ENCODE results near the gene RRBP1. TPM values are rescaled to one million over a fixed set of nuclear protein-coding genes. Genes with fewer than 3 reads are reported as not detected.
"Not testable (repeated sequence)": the region's sequence is repeated elsewhere in the genome, so short reads cannot be mapped to it uniquely, and the experiment has no call there.

Gene RRBP1
- total and polyA plus RNA-seq, 4 donors: 75.4 to 202 (median 130) TPM

GRCh38 chr20:17708675-17709360, 26.8 kb upstream of the RRBP1 start:
- Histone ChIP-seq H3K4me1 (ENCODE audit: control insufficient read depth in 4 of 4, insufficient read depth in 4 of 4, low read length in 3 of 4) (peaks cover 3 to 21% (median 9%) of the 10 kb centered on the region in 4 donors), H3K4me3 (ENCODE audit: low read depth in 1 of 3, low read length in 3 of 3) (no peak overlapping the region), H3K9me3 (ENCODE audit: control insufficient read depth in 4 of 4, low read length in 3 of 4) (no peaks in the 10 kb centered on the region), H3K27me3 (ENCODE audit: control insufficient read depth in 4 of 4, insufficient read depth in 4 of 4, low read length in 3 of 4) (no peaks in the 10 kb centered on the region), H3K9ac (ENCODE audit: low read depth in 1 of 2, low read length in 2 of 2) (no peak overlapping the region), H3K27ac (ENCODE audit: low read depth in 1 of 2, low read length in 2 of 2) (no peak overlapping the region), H3K36me3 (ENCODE audit: control insufficient read depth in 4 of 4, insufficient read depth in 3 of 4, low read depth in 1 of 4, low read length in 3 of 4) (no peaks in the 10 kb centered on the region)
- WGBS: 87% methylated on average over 7 of the region's 7 CpGs
- no peak for TF ChIP-seq TAF1 (conservative IDR thresholded peaks at IDR 0.05)
- TF ChIP-seq NR2F2 (IDR thresholded peaks at IDR 0.05): no peak
- TF ChIP-seq FOXA1 (IDR thresholded peaks at IDR 0.05): no peak
- TF ChIP-seq HNF4A (conservative IDR thresholded peaks at IDR 0.05): no peak
- no peak for TF ChIP-seq RAD21 (IDR thresholded peaks at IDR 0.05)
- TF ChIP-seq EGR1 (IDR thresholded peaks at IDR 0.05; ENCODE audit: low read depth in 2 of 2): no peak
- no peak for TF ChIP-seq CTCF (IDR thresholded peaks at IDR 0.05; ENCODE audit: low read depth, low read length, missing input control)
- TF ChIP-seq REST (IDR thresholded peaks at IDR 0.05): no peak
- no peak for DNase-seq (ENCODE audit: low spot score)

- H3K4me3 ChIP-seq (ENCODE audit: low read depth in 1 of 3, low read length in 3 of 3); H3K9ac ChIP-seq (ENCODE audit: low read depth in 1 of 2, low read length in 2 of 2); H3K36me3 ChIP-seq (ENCODE audit: control insufficient read depth in 4 of 4, insufficient read depth in 3 of 4, low read depth in 1 of 4, low read length in 3 of 4); H3K27me3 ChIP-seq (ENCODE audit: control insufficient read depth in 4 of 4, insufficient read depth in 4 of 4, low read length in 3 of 4); DNase-seq (ENCODE audit: low spot score); H3K27ac ChIP-seq (ENCODE audit: low read depth in 1 of 2, low read length in 2 of 2); H3K9me3 ChIP-seq (ENCODE audit: control insufficient read depth in 4 of 4, low read length in 3 of 4): not testable (repeated sequence)
- 90% methylated on average over 3 of the region's 3 CpGs for WGBS
- H3K4me1 ChIP-seq (ENCODE audit: control insufficient read depth in 4 of 4, insufficient read depth in 4 of 4, low read length in 3 of 4): peaks cover 3 to 21% (median 9%) of the 10 kb centered on the region in 4 donors
These were observed 25.9 kb upstream of the RRBP1 start for GRCh38 chr20:17707951-17708350.

GRCh38 chr20:17706632-17707031, 24.6 kb upstream of the RRBP1 start:
- 78% methylated on average over 3 of the region's 3 CpGs for WGBS
- no peak for TF ChIP-seq RXRA (IDR thresholded peaks at IDR 0.05)
- TF ChIP-seq HNF4G (IDR thresholded peaks at IDR 0.05): no peak
- no peak for TF ChIP-seq RAD21 (IDR thresholded peaks at IDR 0.05)
- TF ChIP-seq GABPA (IDR thresholded peaks at IDR 0.05 in 1 of 2, conservative IDR thresholded peaks at IDR 0.05 in 1 of 2): no peak
- no peak for TF ChIP-seq EGR1 (IDR thresholded peaks at IDR 0.05; ENCODE audit: low read depth in 2 of 2)
- no peak for TF ChIP-seq CTCF (IDR thresholded peaks at IDR 0.05; ENCODE audit: low read depth, low read length, missing input control)
- TF ChIP-seq FOXA1 (IDR thresholded peaks at IDR 0.05): no peak
- no peak for TF ChIP-seq JUND (IDR thresholded peaks at IDR 0.05)
- TF ChIP-seq ATF3 (IDR thresholded peaks at IDR 0.05): no peak
- no peak for TF ChIP-seq YY1 (IDR thresholded peaks at IDR 0.05)
- TF ChIP-seq SP1 (IDR thresholded peaks at IDR 0.05): no peak
- no peak for TF ChIP-seq HNF4A (conservative IDR thresholded peaks at IDR 0.05)
- TF ChIP-seq MAX (IDR thresholded peaks at IDR 0.05): no peak
- no peak for TF ChIP-seq TAF1 (conservative IDR thresholded peaks at IDR 0.05)

More at GRCh38 chr20:17706632-17707031, 24.6 kb upstream of the RRBP1 start:
- H3K9ac ChIP-seq (ENCODE audit: low read depth in 1 of 2, low read length in 2 of 2): no peak overlapping the region
- no peaks in the 10 kb centered on the region for H3K36me3 ChIP-seq (ENCODE audit: control insufficient read depth in 4 of 4, insufficient read depth in 3 of 4, low read depth in 1 of 4, low read length in 3 of 4)
- DNase-seq (ENCODE audit: low spot score): no peak
- peaks cover 3 to 21% (median 9%) of the 10 kb centered on the region in 4 donors for H3K4me1 ChIP-seq (ENCODE audit: control insufficient read depth in 4 of 4, insufficient read depth in 4 of 4, low read length in 3 of 4)
- no peak overlapping the region for H3K4me3 ChIP-seq (ENCODE audit: low read depth in 1 of 3, low read length in 3 of 3)
- no peaks in the 10 kb centered on the region for H3K27me3 ChIP-seq (ENCODE audit: control insufficient read depth in 4 of 4, insufficient read depth in 4 of 4, low read length in 3 of 4)
- no peak overlapping the region for H3K27ac ChIP-seq (ENCODE audit: low read depth in 1 of 2, low read length in 2 of 2)
- H3K9me3 ChIP-seq (ENCODE audit: control insufficient read depth in 4 of 4, low read length in 3 of 4): no peaks in the 10 kb centered on the region
